PC-3 (cell line): ENCODE data around the gene ZSWIM4.

Experiments
- EZH2 ChIP-seq: fragments of 300-600 bp; sonication (generic); IDR thresholded peaks from one replicate; pipeline ENCODE4 v1.6.1; 2017; ENCODE audit warnings: antibody characterized with exemption, mild to moderate bottlenecking, low read length; ENCODE audit not compliant: unreplicated experiment
- TF ChIP-seq, protein P1 (sequence below): fragments of 300-600 bp; sonication (generic); conservative IDR thresholded peaks from 2 replicates; pipeline ENCODE4 v1.5.1; 2017; ENCODE audit warnings: antibody characterized with exemption, low read depth, mild to moderate bottlenecking, low read length

DNA sequence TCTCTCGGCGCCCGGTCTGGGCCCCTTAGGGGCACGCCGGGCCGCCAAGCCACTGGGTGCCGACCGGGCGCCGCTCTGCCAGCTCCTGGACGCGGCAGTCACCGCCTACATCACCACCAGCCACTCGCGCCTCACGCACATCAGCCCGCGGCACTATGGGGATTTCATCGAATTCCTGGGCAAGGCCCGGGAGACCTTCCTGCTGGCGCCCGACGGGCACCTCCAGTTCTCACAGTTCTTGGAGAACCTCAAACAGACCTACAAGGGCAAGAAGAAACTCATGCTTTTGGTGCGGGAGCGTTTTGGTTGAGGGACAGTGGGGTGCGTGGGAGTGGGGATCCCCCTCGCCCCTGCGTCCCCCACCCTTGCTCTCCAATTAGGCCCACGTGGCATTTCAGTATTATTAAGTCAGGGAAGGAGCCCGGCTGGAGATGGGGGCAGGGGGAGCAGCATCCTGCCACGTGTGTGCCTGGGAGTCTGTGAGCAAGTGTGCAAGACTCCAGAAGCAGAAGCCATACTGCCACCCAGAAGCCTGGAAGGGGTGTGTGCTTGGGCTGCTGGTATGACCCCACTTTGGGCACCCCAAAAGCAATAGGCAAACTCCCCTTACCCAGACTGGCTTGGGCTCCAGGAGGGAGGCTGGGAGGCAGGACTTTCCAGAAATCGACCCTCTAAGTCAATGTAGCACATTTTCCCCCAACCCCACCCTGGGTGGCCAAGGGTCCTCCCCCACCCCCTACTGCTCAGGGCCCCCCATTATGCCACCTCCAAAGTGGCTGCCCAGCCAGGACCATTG lies 35.7 kb downstream of the ZSWIM4 start:
- TF ChIP-seq, protein P1, sequence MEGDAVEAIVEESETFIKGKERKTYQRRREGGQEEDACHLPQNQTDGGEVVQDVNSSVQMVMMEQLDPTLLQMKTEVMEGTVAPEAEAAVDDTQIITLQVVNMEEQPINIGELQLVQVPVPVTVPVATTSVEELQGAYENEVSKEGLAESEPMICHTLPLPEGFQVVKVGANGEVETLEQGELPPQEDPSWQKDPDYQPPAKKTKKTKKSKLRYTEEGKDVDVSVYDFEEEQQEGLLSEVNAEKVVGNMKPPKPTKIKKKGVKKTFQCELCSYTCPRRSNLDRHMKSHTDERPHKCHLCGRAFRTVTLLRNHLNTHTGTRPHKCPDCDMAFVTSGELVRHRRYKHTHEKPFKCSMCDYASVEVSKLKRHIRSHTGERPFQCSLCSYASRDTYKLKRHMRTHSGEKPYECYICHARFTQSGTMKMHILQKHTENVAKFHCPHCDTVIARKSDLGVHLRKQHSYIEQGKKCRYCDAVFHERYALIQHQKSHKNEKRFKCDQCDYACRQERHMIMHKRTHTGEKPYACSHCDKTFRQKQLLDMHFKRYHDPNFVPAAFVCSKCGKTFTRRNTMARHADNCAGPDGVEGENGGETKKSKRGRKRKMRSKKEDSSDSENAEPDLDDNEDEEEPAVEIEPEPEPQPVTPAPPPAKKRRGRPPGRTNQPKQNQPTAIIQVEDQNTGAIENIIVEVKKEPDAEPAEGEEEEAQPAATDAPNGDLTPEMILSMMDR = no peak
- no peak for TF ChIP-seq EZH2
